ENCODE results near the gene FAM72B.
"Not testable (repeated sequence)": the region's sequence is repeated elsewhere in the genome, so short reads cannot be mapped to it uniquely, and the experiment has no call there.

FAM72B gene

GRCh38 chr1:121197095-121197882, 13.1 kb upstream of the FAM72B start:
- not testable (repeated sequence) for H3K36me3 ChIP-seq (ENCODE audit: control insufficient read depth, insufficient read depth, low read length); H3K9me3 ChIP-seq (ENCODE audit: control insufficient read depth, insufficient read depth, low read length); H3K4me1 ChIP-seq (ENCODE audit: control insufficient read depth, insufficient read depth, low read length); H3K27ac ChIP-seq (ENCODE audit: low read depth, low read length); H3K4me3 ChIP-seq (ENCODE audit: low read depth, low read length); H3K9ac ChIP-seq (ENCODE audit: low read depth, low read length); H3K27me3 ChIP-seq (ENCODE audit: control insufficient read depth, insufficient read depth, low read length)

- not testable (repeated sequence) for H3K4me3 ChIP-seq (ENCODE audit: low read depth, low read length); H3K9me3 ChIP-seq (ENCODE audit: control insufficient read depth, insufficient read depth, low read length); H3K27ac ChIP-seq (ENCODE audit: low read depth, low read length); H3K4me1 ChIP-seq (ENCODE audit: control insufficient read depth, insufficient read depth, low read length); H3K9ac ChIP-seq (ENCODE audit: low read depth, low read length); H3K27me3 ChIP-seq (ENCODE audit: control insufficient read depth, insufficient read depth, low read length); H3K36me3 ChIP-seq (ENCODE audit: control insufficient read depth, insufficient read depth, low read length)
Measured at GRCh38 chr1:121192512-121192911, 8.4 kb upstream of the FAM72B start.

GRCh38 chr1:121187914-121188313, 3.8 kb upstream of the FAM72B start:
- H3K9ac ChIP-seq (ENCODE audit: low read depth, low read length); H3K4me3 ChIP-seq (ENCODE audit: low read depth, low read length): not testable (repeated sequence)

GRCh38 chr1:121186191-121186590, 2.1 kb upstream of the FAM72B start:
- not testable (repeated sequence) for H3K9me3 ChIP-seq (ENCODE audit: control insufficient read depth, insufficient read depth, low read length); H3K27ac ChIP-seq (ENCODE audit: low read depth, low read length); H3K9ac ChIP-seq (ENCODE audit: low read depth, low read length); H3K4me3 ChIP-seq (ENCODE audit: low read depth, low read length); H3K27me3 ChIP-seq (ENCODE audit: control insufficient read depth, insufficient read depth, low read length); H3K36me3 ChIP-seq (ENCODE audit: control insufficient read depth, insufficient read depth, low read length); H3K4me1 ChIP-seq (ENCODE audit: control insufficient read depth, insufficient read depth, low read length)

More at GRCh38 chr1:121187914-121188313, 3.8 kb upstream of the FAM72B start:
- H3K27ac ChIP-seq (ENCODE audit: low read depth, low read length); H3K27me3 ChIP-seq (ENCODE audit: control insufficient read depth, insufficient read depth, low read length); H3K36me3 ChIP-seq (ENCODE audit: control insufficient read depth, insufficient read depth, low read length); H3K9me3 ChIP-seq (ENCODE audit: control insufficient read depth, insufficient read depth, low read length); H3K4me1 ChIP-seq (ENCODE audit: control insufficient read depth, insufficient read depth, low read length): not testable (repeated sequence)

- H3K4me1 ChIP-seq (ENCODE audit: control insufficient read depth, insufficient read depth, low read length) = not testable (repeated sequence)
- peak overlapping the region; percentile 45; the same call in 1 of the 2 replicates for H3K4me3 ChIP-seq (ENCODE audit: low read depth, low read length)
Measured at GRCh38 chr1:121185140-121185708, 1.1 kb upstream of the FAM72B start.

GRCh38 chr1:121183867-121184266, 273 bp downstream of the FAM72B start:
- not testable (repeated sequence) for H3K9ac ChIP-seq (ENCODE audit: low read depth, low read length); H3K36me3 ChIP-seq (ENCODE audit: control insufficient read depth, insufficient read depth, low read length); H3K9me3 ChIP-seq (ENCODE audit: control insufficient read depth, insufficient read depth, low read length); H3K27me3 ChIP-seq (ENCODE audit: control insufficient read depth, insufficient read depth, low read length); H3K4me1 ChIP-seq (ENCODE audit: control insufficient read depth, insufficient read depth, low read length)
- Histone ChIP-seq H3K27ac (ENCODE audit: low read depth, low read length) (peak overlapping the region; percentile 76), H3K4me3 (ENCODE audit: low read depth, low read length) (peak overlapping the region; percentile 55)

More at GRCh38 chr1:121185140-121185708, 1.1 kb upstream of the FAM72B start:
- not testable (repeated sequence) for H3K9me3 ChIP-seq (ENCODE audit: control insufficient read depth, insufficient read depth, low read length); H3K36me3 ChIP-seq (ENCODE audit: control insufficient read depth, insufficient read depth, low read length); H3K27me3 ChIP-seq (ENCODE audit: control insufficient read depth, insufficient read depth, low read length); H3K9ac ChIP-seq (ENCODE audit: low read depth, low read length); H3K27ac ChIP-seq (ENCODE audit: low read depth, low read length)

GRCh38 chr1:121178197-121178596, 5.9 kb downstream of the FAM72B start:
- H3K4me3 ChIP-seq (ENCODE audit: low read depth, low read length); H3K27me3 ChIP-seq (ENCODE audit: control insufficient read depth, insufficient read depth, low read length); H3K9ac ChIP-seq (ENCODE audit: low read depth, low read length); H3K4me1 ChIP-seq (ENCODE audit: control insufficient read depth, insufficient read depth, low read length); H3K9me3 ChIP-seq (ENCODE audit: control insufficient read depth, insufficient read depth, low read length); H3K36me3 ChIP-seq (ENCODE audit: control insufficient read depth, insufficient read depth, low read length); H3K27ac ChIP-seq (ENCODE audit: low read depth, low read length): not testable (repeated sequence)

GRCh38 chr1:121176649-121177048, 7.5 kb downstream of the FAM72B start:
- H3K36me3 ChIP-seq (ENCODE audit: control insufficient read depth, insufficient read depth, low read length); H3K4me3 ChIP-seq (ENCODE audit: low read depth, low read length); H3K27me3 ChIP-seq (ENCODE audit: control insufficient read depth, insufficient read depth, low read length); H3K27ac ChIP-seq (ENCODE audit: low read depth, low read length); H3K9ac ChIP-seq (ENCODE audit: low read depth, low read length); H3K4me1 ChIP-seq (ENCODE audit: control insufficient read depth, insufficient read depth, low read length); H3K9me3 ChIP-seq (ENCODE audit: control insufficient read depth, insufficient read depth, low read length): not testable (repeated sequence)

- H3K27me3 ChIP-seq (ENCODE audit: control insufficient read depth, insufficient read depth, low read length); H3K4me3 ChIP-seq (ENCODE audit: low read depth, low read length); H3K9me3 ChIP-seq (ENCODE audit: control insufficient read depth, insufficient read depth, low read length); H3K4me1 ChIP-seq (ENCODE audit: control insufficient read depth, insufficient read depth, low read length); H3K9ac ChIP-seq (ENCODE audit: low read depth, low read length); H3K36me3 ChIP-seq (ENCODE audit: control insufficient read depth, insufficient read depth, low read length); H3K27ac ChIP-seq (ENCODE audit: low read depth, low read length): not testable (repeated sequence)
Measured at GRCh38 chr1:121168152-121168668, 15.9 kb downstream of the FAM72B start.

GRCh38 chr1:121167225-121167738, 16.9 kb downstream of the FAM72B start:
- not testable (repeated sequence) for H3K4me1 ChIP-seq (ENCODE audit: control insufficient read depth, insufficient read depth, low read length); H3K4me3 ChIP-seq (ENCODE audit: low read depth, low read length); H3K36me3 ChIP-seq (ENCODE audit: control insufficient read depth, insufficient read depth, low read length); H3K9me3 ChIP-seq (ENCODE audit: control insufficient read depth, insufficient read depth, low read length); H3K9ac ChIP-seq (ENCODE audit: low read depth, low read length); H3K27me3 ChIP-seq (ENCODE audit: control insufficient read depth, insufficient read depth, low read length); H3K27ac ChIP-seq (ENCODE audit: low read depth, low read length)

GRCh38 chr1:121165296-121165695, 18.8 kb downstream of the FAM72B start:
- not testable (repeated sequence) for H3K27me3 ChIP-seq (ENCODE audit: control insufficient read depth, insufficient read depth, low read length); H3K4me3 ChIP-seq (ENCODE audit: low read depth, low read length); H3K27ac ChIP-seq (ENCODE audit: low read depth, low read length); H3K4me1 ChIP-seq (ENCODE audit: control insufficient read depth, insufficient read depth, low read length); H3K9me3 ChIP-seq (ENCODE audit: control insufficient read depth, insufficient read depth, low read length); H3K36me3 ChIP-seq (ENCODE audit: control insufficient read depth, insufficient read depth, low read length); H3K9ac ChIP-seq (ENCODE audit: low read depth, low read length)
